Measurements from ENCODE around the gene SLC13A3.

Gene SLC13A3

DNA sequence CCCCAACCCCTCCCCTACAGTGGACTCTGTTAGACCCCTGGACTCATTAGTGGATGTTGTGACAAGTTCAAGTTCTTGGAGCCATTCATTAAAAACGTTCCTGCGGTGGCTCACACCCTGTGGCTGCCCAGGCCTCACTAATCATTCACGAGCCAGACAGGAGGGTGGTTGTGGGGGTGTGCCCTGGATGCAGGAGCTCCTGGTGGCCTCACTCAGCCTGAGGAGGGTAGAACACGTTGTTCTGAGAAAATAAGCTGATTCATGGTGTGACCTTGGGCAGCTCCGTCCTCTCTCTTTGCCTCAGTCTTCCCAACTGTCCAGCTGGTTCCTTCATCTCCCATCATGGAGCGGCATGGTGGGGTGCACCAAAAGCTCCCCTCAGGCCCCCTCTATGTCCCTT lies 16.7 kb downstream of the SLC13A3 start:
- no peak for FAIRE-seq

DNA sequence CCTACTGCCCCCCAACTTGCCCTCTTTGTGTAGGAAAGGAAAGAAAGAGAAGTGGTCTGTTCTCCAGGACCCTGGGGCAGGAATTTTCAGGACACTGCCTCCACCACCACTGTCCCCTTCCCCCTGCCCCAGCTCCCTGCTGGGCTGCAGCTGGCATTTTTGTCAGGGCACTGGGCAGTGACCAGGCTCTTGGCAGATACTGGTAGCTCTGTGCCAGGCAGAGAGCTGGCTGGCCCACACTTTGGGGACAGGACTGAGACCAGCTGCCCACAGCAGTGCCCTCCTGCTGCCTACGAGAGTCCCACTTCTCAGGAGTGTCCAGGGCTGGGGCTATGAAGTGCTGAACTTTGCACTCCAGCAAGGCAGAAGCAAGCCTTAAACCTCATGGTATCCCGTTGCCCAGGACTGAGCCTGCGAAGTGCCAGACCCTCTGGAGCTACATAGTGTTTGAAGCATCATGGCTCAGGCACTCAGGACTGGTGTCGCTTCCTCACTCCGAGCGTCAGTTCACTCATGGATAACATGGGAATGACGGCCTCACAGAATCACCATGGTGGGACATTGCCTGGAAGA lies 19.3 kb downstream of the SLC13A3 start:
- no peak for FAIRE-seq

DNA sequence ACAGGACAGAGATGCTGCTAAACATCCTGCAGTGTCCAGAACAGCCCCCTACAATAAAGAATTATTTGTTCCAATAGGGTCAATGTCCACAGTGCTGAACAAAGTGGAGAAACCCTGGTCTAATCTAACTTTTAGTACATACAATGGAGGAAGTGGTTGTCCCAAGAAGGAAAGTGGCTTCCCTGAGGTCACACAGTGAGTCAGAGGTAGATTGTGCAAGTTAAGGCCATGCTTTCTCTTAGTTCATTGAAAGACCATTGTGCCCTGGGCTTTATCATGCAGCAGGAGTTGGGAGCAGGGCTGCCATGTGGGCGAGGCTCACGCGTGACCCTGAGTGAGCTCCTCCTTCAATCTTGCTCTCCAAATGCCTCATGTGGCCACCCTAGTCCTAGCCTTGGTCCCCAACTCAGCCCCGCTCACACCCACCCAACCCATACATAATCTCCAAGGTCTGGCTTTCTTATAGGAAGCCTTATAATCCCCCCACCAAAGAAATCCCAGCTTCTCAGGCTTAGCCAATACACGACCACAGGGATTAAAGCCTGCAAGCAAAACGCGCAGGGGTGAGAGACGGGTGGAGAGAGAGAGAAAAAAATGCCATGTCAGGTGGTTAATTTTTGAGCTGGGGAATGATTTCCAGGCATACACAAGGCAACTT lies 19.9 kb downstream of the SLC13A3 start:
- no peak for FAIRE-seq

DNA sequence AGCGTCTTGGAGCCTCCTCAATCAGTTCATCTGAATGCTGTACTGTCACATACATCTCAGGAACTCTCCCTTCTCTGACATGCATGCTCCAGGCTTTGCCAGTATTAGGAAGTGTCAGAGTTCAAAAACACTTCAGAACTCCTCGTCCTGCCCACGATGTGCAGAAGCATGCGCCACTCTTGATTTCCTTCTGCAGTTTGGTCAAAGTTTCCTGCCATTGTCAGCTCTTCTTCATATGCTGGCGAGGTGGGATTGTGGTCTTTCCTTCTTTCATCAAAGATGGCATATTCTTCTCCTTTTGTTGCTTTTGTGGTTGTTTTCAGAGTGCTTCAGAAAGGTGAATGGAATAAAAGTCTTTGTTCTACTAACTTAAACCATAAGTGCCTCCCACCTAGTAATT lies 21.0 kb downstream of the SLC13A3 start:
- no peak for FAIRE-seq

GRCh38 chr20:46629341-46629740 lies 21.9 kb downstream of the SLC13A3 start:
- FAIRE-seq = no peak

GRCh38 chr20:46627234-46627633 lies 24.0 kb downstream of the SLC13A3 start:
- no peak for FAIRE-seq

DNA sequence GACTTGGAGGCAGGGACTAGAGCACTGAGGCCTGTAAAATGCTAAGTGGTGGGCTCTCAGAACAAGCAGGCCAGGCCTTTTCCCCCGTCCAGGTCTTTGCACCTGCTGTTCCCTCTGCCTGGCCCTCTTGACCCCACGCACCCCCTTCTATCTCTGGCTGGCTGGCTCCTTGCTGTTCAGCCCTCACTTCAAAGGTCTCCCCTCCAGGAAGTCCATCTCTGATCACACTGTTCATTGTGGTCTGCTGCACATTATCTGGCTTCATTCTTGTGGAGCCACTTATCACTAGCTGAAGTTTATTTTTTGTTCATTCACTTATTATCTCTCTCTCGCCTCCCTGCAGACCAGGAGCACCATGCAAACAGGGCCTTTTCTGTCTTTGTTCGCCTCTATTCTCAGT lies 24.5 kb downstream of the SLC13A3 start:
- FAIRE-seq = no peak

DNA sequence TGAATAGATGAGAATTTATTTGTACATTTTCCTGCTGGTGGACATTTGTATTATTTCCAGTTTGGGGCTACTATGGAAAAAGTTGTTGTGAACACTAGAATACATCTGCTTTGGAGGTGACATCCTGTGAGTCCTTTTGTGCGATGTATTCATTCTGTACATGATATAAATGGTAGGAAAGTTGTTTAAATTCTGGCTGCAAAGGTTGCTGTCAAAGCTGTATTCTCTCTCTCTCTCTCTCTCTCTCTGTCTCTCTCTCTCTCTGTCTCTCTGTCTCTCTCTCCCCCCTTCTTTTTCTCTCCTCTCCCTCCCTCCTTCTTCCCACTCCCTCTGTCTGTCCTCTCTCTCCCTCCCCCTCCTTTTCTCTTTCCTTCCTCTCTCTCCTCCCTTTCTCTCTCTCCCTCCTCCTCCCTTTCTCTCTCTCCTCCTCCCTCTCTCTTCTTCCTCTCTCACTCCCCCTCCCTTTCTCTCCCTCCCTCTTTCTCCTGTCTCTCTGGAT lies 25.3 kb downstream of the SLC13A3 start:
- FAIRE-seq = no peak

DNA sequence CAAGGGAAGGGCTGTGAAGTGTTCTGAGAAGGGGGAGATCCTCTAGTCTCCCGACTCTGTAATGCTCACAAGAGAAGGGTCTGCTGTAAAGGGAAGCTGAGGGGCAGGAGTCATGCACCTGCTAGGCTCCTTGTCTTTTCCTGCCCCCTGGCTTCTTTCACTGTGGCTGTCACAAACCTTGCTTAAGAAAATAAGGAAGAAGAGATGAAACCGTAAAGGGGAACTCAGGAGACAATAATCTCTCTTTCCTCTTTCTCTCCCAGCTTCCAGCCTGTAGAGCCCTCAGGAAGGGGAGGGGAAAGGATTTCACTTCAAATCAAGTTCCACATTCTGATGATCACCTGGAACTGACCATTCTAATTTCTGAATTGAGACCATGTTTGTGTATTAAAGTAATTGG lies 26.3 kb downstream of the SLC13A3 start:
- no peak for FAIRE-seq

- FAIRE-seq = no peak
These were observed 29.1 kb downstream of the SLC13A3 start for GRCh38 chr20:46622165-46622564.

GRCh38 chr20:46621492-46621891 lies 29.8 kb downstream of the SLC13A3 start:
- no peak for FAIRE-seq

DNA sequence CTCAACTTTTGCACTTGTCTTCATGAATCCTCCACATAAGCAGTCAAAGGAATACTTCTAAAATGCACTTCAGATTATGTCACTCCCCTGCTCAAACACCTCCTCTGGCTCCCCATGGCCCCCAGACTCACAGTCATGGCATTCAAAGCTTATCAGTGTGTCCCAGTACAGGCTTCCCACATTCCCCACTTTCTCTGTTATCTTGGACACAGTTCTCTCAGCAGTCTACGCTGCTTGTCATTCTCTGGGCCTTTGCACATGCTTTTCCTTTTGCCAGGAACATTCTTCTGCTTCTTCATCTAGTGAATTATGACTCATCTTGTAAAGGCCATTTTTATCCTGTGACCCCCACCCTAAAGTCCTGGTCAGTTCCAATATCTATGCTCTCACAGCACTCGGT lies 31.8 kb downstream of the SLC13A3 start:
- FAIRE-seq = no peak

DNA sequence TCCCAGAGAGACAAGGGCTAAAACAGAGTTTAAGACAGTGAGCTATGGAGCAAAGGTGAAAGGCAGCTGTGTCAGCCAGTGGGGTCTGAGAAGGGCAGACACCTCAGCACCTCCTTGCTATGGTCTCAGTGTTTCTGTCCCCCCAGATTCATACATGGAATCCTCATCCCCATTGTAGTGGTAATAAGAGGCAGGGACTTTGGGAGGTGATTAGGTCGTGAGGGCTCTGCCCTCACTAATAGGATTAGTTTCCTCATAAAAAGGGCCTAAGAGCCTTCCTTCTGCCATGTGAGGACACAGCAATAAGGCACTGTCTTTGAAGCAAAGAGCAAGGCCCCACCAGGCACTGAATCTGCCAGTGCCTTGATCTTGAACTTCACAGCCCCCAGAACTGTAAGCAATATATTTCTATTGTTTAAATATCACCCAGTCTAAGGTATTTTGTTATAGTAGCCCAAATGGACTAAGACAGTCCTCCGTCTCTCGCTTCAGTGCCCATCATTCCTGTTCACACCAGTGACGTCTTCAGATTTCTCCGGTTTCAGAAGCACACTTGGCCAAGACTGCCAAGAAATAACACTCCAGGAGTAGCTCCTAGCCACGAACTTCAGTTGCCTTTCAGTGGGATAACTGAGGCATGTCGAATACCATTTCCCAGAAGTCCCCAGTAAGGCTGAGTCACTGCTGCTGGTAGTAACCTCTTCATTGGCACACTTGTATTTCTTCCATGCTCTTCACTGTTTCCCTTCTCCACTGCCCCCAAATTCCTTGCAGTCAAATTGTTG lies 32.8 kb downstream of the SLC13A3 start:
- FAIRE-seq = no peak

- FAIRE-seq = no peak
These were observed 36.8 kb downstream of the SLC13A3 start for GRCh38 chr20:46614503-46614902.

GRCh38 chr20:46610145-46610544 lies 41.1 kb downstream of the SLC13A3 start:
- no peak for FAIRE-seq

- FAIRE-seq = no peak
These were observed 42.2 kb downstream of the SLC13A3 start for GRCh38 chr20:46609043-46609442.

- FAIRE-seq = no peak
These were observed 43.3 kb downstream of the SLC13A3 start for GRCh38 chr20:46607849-46608497.

GRCh38 chr20:46607191-46607848 lies 43.9 kb downstream of the SLC13A3 start:
- FAIRE-seq = no peak

- FAIRE-seq = no peak
These were observed 44.5 kb downstream of the SLC13A3 start for GRCh38 chr20:46606817-46607190.

DNA sequence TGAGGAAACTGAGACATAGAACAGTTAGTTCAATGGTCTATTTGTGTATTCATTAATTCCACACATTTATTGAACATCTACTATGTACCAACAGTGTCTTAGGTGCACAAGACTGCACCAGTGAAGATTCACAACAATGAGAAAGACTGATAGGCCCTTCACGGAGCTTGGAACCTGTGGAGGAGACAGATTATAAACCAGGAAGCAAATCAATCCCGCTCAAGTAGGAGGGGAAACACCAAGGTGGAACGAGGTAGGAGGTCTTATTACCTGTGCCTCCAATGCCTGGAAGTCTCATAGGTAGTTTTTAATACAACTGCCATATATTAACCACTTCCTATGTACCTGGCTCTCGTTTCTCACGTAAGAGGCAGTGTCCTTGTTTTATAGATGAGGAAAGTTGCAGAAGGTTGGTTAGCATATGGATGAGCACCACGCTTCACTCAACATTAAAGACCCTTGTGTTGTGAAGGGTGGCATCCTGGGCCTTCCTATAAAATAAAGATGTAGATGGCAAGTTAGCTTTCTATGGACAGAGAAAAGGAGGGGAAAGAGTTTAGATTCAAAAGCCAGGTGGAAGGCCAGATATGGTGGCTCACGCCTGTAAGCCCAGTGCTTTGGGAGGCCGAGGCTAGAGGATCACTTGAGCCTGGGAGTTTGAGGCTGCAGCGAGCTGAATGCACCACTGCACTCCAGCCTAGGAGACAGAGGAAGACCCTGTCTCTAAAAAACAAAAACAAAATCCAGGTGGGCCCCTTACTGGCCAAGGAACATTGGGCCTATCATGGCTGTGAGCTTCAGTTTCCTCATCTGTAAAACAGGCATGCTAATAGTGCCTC lies 45.1 kb downstream of the SLC13A3 start:
- FAIRE-seq = no peak

- FAIRE-seq = no peak
These were observed 46.1 kb downstream of the SLC13A3 start for GRCh38 chr20:46605181-46605580.

DNA sequence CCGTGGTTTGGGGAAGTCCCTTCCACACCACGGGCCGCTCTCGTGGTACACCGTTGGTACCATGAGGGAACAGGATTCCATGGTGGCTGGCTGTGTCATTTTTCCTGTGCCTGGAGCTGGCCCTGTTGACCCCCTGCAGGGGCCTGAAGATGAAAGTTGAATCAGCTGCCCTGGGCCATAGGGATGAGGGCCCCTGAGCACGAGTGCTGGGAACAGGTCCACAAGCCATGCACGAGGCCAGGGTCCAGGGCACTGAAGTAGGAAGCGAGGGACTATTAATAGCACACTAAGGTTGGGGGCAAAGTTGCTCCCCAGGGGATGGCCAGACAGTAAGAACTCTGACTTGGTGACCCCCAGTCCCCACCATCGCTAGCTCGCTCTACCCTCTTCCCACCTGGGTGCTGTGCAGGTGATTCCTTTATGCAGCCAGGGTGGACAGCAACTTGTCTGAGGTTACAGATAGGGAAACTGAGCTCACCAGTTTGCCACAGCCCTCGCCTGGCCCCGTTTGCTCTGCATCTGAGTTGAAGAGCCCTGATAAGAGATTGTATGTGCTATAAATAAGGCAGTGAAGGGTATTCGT lies 46.6 kb downstream of the SLC13A3 start:
- no peak for FAIRE-seq

Measured in endometrium (tissue), 2 donors.